SIG-M5 treated with dmso at 0.1 percent for 504 hours (cell line): ENCODE results near the gene PKIG.
"Not testable (repeated sequence)": the region's sequence is repeated elsewhere in the genome, so short reads cannot be mapped to it uniquely, and the experiment has no call there.

Experiments
- DNase-seq: peaks from one replicate; lab custom pipeline; 2025; ENCODE audit not compliant: unreplicated experiment; lab: John Stamatoyannopoulos, UW

Gene PKIG

DNA sequence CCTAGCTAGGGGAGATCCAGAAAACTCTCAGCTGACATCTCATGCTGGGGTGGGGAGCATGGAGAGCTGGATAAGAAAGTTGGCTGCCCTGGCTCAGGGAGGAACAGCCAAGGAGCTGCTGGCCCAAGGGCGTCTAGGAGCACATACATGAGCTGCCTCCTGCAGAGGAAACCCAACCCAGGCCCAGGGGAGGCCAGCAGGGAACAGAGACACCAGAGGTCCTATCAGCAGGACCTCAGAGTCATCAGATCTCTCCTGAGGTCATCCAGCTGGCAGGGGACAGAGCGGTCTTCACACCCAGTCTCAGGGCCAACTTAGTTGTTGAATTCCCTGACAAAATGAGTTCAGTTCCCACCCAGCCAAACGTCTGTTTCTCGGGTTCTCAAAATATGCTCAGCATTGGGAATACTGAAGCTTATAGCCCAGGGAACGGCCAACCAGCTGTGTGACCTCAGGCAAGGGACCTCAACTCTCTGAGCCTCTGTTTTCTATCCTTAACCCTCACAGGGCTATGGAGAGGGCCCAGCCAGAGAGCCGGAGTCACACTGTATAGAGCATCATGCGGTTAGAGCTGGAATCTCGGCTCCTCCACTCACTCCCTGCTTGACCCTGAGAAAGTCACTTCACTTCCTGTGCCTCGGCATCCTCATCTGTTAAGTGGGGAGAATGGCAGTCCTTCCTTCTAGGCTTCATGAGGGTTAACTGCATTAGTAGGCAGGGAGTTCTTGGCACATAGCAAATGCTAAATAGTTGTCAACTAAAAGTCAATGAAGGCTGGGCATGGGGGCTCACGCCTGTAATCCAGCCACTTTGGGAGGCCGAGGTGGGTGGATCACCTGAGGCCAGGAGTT, 55.4 kb downstream of the PKIG start:
- no peak for DNase-seq

DNA sequence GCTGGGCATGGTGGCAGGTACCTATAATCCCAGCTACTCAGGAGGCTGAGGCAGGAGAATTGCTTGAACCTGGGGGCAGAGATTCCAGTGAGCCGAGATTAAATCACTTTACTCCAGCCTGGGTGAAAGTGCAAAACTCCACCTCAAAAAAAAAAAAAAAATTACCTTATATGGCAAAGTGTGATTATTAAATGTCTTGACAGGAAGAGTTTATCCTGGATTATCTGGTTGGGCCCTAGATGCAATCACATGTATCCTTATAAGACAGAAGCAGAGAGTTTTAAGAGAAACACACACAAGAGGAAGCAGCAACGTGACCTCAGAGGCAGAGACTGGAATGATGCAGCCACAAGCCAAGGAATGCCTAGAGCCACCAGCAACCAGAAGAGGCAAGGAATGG, 58.1 kb downstream of the PKIG start:
- no peak for DNase-seq

DNA sequence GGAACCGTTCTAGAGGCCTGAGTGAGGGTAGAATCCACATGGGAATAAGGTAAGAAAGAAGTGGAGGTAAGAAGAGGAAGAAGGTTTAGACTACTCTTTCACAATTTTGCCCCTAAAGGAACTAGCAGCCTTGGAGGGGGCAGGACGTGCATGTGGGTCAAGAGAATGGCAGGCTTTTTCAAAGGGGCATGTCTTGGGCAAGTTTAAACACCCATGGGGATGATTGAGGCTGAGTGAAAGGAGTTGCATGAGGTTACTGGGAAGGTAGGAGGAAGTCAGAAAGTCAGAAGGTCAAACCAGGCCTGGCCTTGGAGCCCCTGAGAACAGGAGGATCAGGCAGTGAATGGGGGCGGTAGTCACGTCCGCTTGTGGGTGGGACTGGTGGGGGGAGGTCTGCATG, 58.9 kb downstream of the PKIG start:
- DNase-seq = peak; percentile 74

DNA sequence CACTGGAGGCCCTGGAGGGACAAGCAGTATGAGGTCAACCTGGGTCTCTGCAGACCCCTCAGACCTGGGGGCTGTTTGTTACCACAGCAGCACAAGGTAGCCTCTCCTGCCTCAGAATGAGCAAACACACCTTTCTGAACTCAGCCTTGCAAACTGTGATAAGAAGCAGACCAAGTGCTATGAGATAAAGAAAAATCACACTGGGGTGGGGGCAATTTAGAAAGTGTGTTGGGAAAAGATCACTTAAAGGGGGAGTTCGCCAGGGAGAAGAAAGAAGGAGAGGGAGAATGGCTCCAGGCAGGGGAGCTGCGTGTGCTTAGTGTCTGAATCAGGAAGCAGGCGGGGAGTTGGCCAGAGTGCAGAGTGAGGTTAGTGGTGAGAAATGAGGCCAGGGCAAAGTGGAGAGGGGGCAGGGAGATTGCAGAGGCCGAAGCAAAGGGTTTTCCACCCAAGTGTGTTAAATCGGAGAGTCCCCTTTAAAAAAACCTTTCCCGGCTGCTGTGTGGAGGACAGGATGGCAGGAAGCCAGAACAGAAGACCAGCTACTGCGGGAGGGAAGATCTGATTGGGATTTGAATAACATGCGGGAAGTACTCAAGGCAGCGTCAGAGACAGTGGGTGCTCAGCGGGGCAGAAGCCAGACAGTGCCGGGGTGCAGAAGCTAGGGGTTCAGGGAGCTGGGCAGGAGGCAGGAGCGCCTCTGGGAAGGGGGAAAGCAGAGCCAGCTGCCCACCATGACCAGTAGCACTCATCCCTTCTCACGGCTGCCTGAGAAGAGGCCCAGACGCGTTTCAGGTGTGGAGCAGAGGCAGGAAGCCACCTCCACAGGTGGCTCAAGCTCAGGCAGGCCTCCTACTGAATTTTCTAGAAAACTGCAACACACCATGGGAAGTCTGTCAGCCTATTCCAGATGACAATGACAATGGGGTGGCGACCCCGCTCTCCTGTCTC, 60.1 kb downstream of the PKIG start:
- peak; percentile 68 for DNase-seq

DNA sequence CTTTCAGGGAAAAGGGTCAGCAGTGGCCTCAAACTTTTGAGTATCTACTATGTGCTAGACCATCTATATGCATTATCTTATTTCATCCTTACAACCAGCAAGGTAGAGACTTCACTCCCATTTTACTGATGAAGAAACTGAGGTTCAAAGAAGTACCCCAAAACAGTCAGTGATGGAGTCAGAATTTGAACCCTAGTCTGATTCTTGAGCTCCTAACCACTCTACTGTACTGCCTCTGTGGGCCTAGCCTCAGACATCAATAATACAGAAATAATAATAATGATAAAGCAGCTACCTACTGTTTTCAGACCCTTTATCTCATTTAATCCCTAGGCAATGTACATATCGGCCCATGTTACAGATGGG, 60.8 kb downstream of the PKIG start:
- no peak for DNase-seq

DNA sequence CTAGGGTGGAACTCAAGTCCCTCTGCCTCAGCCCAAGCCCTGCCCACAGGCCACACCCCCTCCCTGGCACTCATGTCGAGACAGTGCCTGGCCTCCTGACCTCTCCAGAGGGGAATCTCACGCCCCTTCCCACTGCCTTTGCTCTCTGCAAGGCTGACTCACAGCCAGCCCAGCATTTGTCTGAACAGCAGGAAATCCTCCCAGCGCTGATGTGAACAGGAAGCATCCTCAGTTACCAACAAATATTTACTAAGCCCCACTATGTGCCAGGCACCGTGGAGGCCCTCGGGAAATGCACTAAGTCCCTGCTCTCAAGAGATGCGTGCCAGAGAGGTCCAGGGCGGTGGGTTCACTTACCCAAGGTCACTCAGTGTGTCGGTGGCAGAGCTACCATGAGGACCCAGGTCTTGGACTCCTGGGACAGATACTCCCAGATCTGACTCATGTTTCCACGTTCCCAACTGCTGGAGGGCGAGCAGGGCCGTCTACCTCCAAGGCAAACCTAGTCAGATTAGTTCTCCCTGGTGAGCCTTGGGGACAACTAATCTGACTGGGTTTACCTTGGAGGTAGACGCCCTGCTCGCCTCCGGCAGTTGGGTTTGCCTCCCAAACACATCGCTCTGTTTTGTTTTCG, 61.3 kb downstream of the PKIG start:
- no peak for DNase-seq

DNA sequence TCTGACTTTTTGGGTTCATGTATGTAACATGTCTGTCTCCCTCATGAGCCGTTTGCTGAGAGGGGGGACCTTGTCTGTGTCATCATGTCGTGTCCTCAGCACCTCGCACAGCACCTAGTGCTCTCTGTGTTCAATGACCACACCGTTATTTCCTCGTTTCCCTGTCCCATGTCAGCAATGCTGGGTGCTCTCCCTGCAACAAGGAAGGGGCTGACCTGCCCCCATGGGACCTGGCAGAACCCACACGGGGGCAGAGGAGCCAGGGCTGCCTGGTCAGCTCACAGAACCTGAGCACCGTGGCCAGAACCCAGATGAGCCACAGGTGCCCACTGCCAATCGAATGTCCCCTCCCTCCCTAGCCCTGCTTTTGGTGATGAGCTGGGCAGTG, 61.8 kb downstream of the PKIG start:
- no peak for DNase-seq

DNA sequence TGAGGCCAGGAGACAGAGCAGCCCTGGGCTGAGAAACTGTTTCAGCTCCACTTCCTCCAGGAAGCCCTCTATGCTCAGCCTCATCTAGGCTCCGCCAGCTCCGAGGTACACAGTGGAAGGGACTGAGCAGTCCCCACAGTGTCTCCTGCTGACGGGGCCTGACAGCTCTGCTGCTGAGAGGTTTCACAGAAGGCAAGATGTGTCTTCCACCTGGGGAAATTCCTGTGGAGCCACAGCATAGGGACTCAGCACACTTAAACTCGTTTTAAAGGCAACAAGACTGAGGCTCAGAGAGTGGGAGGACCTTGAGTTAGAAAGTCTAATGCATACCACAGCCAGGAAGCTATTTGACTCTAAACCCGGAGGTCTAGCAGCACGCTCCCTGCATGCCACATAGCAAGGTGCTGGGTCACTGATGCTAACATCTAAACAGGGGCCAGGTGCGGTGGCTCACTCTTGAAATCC, 62.3 kb downstream of the PKIG start:
- DNase-seq = no peak

DNA sequence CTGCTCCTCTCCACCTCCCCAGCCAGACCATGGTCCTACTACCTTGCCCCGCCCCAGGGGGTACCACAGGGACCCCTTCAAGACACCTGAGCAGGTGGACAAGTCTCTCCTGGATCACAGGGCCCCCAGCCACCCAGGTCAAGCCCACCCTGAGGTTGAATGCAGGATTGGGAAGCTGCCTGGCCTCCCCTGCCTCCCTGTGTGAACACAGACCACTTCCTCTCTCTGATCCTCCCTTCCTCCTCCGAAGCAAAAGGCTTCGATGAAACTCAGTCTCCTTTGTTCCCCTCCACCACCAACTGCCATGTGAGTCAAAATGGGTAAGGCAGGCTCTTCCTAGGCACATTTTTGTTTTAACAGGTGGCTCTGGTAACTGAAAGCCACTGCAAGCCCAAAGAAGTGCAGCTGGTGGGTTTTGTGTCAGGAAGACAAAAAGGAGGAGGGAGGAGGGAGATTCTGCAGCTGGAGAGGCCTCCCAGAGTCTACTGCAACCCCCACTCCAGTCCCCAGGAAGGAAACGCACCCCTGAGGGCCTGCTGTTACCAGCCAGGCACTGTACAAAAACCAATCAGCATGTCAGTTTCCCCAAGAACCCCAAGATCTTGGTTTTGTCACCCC, 63.8 kb downstream of the PKIG start:
- DNase-seq = peak; percentile 97

DNA sequence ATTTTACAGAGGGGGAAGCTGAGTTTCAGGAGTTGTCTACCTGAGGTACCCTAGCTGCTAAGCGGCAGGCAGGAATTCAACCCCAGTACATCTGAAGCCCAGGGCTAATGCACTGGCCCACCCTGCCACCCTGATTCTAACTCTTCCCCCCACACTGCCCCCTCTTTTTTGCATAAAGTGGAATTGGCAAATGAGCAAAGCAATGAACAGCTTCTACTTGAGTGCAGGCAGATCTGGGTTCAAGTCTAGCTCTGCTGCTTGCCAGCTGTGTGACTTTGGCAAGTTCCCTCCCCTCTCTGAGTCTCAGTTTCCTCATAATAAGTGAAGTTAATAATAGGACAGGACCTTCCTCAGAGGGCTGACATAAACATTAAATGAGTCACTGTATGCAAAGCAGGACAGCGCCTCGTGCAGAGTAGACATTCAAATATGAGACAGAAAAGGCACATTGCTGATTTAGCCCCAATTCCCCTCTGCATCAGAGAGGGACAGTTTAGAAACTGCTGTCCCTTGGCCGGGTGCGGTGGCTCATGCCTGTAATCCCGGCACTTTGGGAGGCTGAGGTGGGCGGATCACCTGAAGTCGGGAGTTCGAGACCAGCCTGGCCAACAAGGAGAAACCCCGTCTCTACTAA, 64.4 kb downstream of the PKIG start:
- peak; percentile 93 for DNase-seq

DNA sequence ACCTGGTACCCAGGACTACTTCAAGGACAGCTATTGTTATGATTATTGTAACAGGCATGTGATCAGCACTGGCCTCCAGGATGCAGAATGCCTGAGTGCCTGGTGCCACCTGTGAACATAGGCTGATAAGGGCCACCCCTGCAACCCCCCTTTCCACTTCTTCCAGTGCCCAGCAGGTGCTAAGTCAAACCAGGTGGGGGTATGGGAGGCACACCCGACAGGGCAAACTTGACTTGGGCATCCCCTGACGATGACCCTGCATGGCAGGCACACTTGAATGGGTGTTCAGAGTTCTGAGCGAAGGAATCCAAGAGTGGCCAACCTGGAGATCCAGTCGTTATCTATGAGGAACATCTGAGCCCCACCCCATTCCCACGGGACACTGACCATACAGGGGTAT, 65.7 kb downstream of the PKIG start:
- no peak for DNase-seq

DNA sequence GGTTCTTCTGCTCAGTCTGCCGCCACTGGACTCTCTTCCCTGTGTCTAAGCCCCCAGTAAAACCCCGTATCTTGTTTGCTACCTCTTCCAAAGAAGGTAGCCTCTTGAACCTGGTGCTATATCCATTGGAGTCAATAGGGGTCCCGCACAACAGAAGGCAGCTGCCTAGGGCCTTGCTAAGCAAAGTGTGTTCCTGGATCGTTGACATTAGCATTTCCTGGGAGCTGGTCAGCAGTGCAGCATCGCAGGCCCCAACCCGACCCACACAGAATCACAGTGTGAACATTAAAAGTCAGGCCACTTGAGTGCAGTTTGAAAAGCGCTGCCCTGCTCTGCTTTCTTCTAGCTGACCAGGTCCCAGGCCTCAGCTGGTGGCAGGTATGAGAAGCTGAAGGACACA, 66.2 kb downstream of the PKIG start:
- no peak for DNase-seq

DNA sequence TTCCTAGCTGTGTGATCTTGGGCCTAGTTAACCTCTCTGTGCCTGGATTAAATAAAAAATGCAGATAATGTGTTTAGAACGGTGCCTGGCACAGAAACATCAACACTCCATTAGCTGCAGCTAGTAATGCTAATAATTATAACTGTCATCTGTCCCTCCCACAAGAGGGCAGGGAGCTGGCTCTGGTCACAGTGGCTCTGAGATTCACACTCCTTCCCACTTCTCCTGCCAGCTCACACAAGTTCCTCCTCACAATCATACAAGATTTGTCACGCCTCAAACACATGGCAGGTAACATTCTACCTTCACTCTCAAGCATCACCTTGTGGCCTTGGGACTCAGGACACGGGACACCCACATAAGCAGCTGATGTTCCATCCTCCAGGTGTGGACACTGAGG, 66.7 kb downstream of the PKIG start:
- DNase-seq = no peak

DNA sequence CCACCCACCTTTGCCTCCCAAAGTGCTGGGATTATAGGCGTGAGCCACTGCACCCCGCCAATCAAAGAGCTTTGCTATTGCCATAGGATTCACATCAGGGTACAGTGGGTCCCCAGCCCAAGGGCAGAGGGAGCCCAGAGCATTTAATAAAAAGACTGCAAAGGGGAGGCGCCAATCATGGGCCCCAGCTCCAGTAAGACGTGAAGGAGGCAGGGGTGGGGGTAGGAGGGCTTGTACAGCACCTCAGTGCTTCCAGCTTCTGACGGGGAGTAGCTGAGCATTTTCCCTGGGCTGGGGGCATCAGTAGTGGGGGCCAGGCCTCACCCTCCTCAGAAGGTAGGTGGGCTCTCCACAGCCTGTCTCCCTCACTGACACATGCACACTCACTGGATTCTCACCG, 67.6 kb downstream of the PKIG start:
- no peak for DNase-seq

DNA sequence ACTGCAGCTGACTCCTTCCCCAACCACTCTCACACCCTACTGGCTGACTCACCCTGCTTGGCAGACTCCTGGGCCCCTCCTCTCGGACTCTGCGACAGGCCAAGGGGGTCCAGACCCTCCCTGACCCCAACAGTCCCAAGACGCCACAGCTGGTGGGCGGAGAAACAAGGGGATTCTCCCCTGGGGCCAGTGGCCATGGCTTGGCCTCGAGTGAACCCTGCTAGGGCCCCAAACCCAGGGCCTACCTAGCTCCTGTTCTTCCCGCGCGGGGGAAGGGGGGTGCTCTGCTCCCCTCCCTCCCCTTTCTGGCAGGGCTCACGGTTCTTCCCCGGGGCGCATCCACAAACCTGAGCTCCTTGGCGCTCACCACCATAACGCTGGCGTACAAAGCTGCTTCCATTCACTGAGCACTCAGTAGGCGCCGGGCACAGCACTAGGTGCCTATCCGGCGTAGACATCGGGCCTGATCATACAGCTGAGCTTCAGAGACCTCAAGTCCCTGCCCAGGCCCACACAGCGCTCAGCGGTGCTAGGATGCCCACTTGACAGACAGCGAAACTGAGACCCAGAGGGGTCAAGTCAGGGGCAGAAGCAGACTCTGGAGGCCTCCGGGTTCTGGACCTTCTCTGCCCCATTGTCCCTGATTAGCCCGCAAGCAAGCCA, 68.5 kb downstream of the PKIG start:
- DNase-seq = no peak

DNA sequence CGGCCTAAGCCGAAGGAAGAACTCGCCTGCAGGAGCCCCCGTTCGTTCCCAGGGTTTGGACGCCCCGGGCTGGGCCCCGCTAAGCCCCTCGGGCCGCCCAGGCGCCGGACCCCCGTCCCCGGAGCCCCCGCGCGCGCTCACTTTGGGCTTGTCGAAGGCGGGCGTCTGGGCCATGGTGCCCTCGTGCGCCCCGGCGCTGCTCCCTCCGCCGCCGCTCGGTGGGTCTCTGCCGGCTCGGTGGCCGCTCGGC, 69.0 kb downstream of the PKIG start:
- DNase-seq = no peak

DNA sequence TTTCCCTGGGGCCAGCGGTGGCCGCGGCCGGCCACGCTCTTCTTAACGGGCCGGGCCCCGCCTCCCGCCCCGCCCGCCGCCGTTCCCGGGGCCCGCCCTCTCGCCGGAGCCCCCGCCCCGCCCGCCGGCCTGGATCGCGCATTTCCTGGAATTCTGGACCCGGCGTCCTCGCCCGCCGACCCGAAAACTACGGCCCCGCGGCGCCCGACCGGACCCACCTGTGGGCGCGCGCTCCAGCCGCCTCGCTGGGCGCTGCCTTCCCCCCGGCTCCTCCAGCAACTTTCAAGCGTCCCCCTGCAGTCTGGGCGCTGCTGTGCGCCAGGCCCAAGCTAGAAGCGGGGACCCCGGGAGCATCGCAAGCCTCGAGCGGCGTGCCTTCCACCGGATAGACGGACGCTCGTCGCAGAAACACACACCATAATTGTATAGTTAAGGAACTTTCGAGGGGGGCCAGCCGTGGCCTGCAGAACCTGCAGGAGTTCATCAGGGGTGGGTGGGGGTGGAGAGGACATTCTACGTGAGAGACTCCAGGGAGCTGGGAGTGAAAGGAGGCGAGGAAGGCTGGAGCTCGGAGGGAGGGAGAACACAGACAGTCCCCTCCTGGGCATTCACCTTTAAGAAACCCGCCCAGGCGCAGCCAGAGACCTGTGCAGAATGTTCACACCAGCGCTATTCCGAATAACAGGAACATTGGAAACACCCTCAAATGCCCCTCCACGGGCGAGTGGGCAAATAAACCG, 69.5 kb downstream of the PKIG start, which contains the start of gene ADA:
ADA (minus strand) TSS at position 16 of the 740 bp plus-strand sequence. CDS start 92 bp downstream, outside the sequence.
- no peak for DNase-seq

DNA sequence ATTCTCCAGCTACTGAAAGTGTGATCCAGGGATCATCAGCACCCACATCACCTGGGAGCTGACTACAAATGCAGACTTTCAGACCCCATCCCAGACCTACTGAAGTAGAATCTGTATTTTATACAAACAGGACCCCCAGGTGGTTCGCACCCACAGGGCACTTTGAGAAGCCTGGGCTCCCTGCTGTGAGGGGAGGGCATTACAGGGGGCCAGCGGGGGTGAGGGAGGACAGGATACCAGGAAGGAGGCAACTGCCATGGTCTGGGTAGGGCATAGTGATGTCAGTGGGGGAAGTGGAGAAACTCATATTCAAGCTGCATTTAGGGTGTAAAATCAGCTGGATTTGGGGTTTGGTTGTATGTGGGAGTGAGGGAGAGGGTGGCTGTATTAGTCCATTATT, 71.2 kb downstream of the PKIG start:
- no peak for DNase-seq

DNA sequence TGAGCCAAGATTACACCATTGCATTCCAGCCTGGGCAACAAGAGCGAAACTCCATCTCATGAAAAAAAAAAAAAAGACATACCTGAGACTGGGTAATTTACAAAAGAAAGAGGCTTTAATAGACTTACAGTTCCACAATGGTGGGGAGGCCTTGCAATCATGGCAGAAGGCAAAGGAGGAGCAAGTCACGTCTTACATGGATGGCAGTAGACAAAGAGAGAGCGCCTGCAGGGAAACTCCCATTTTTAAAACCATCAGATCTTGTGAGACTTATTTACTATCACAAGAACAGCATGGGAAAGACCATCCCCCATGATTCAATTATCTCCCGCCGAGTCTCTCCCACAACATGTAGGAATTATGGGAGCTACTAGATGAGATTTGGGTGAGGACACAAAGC, 71.8 kb downstream of the PKIG start:
- not testable (repeated sequence) for DNase-seq

DNA sequence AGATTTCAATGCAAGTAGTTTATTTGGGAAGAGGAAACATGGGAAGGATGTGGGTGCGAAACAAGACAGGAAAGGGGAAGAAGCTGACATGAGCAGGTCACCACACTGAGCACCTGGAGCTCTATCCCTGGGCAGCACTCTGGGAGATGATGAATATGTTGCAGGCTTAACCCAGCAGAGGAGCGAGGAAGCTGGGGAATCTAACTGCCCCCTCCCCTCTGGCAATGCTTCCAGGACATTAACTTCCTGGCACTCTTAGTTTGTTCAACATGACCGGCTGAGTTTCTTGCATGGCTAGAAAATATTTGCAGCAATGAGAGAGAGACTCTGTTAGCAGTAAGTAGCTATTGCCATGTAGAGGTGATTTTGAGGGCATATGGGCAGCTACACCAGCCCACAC, 74.1 kb downstream of the PKIG start:
- DNase-seq = no peak
